ENCODE results near the gene PRR35.

Gene PRR35

GRCh38 chr16:528111-529011 is 31.8 kb upstream of the PRR35 start:
- Histone ChIP-seq H3K27me3 (ENCODE audit: control insufficient read depth, insufficient read depth, low read length) (no peaks in the 10 kb centered on the region), H3K4me2 (ENCODE audit: low read length) (peak overlapping the region; percentile 95), H3K36me3 (ENCODE audit: control insufficient read depth, insufficient read depth, low read length) (no peaks in the 10 kb centered on the region), H3K79me2 (peaks cover 44% of the 10 kb centered on the region), H3K27ac (peak overlapping the region; percentile 7), H2AFZ (peak overlapping the region; percentile 1), H3K9me3 (ENCODE audit: control insufficient read depth, low read length) (no peaks in the 10 kb centered on the region), H3K9ac (no peak overlapping the region), H3K4me1 (peaks cover 9% of the 10 kb centered on the region), H3K4me3 (ENCODE audit: low read depth, low read length) (peak overlapping the region; percentile 85)
- TF ChIP-seq CTCF (IDR thresholded peaks at IDR 0.05) = no peak

GRCh38 chr16:529012-529575 is 31.1 kb upstream of the PRR35 start:
- no peak overlapping the region for H3K9ac ChIP-seq
- TF ChIP-seq CTCF (IDR thresholded peaks at IDR 0.05) = no peak
- peak overlapping the region; percentile 85 for H3K4me3 ChIP-seq (ENCODE audit: low read depth, low read length)

GRCh38 chr16:530111-530817 is 29.9 kb upstream of the PRR35 start:
- Histone ChIP-seq H3K9ac (no peak overlapping the region), H3K4me3 (ENCODE audit: low read depth, low read length) (no peak overlapping the region), H3K27ac (no peak overlapping the region)

More at GRCh38 chr16:529012-529575, 31.1 kb upstream of the PRR35 start:
- Histone ChIP-seq H3K27me3 (ENCODE audit: control insufficient read depth, insufficient read depth, low read length) (no peaks in the 10 kb centered on the region), H3K27ac (no peak overlapping the region), H3K4me2 (ENCODE audit: low read length) (peak overlapping the region; percentile 95), H3K79me2 (peaks cover 51% of the 10 kb centered on the region), H3K9me3 (ENCODE audit: control insufficient read depth, low read length) (no peaks in the 10 kb centered on the region), H3K36me3 (ENCODE audit: control insufficient read depth, insufficient read depth, low read length) (no peaks in the 10 kb centered on the region), H2AFZ (no peak overlapping the region), H3K4me1 (peaks cover 9% of the 10 kb centered on the region)

GRCh38 chr16:531494-532125 is 28.6 kb upstream of the PRR35 start:
- no peak overlapping the region for H3K27ac ChIP-seq
- H3K36me3 ChIP-seq (ENCODE audit: control insufficient read depth, insufficient read depth, low read length) = no peaks in the 10 kb centered on the region
- no peaks in the 10 kb centered on the region for H3K4me1 ChIP-seq
- H3K4me3 ChIP-seq (ENCODE audit: low read depth, low read length) = no peak overlapping the region
- no peak overlapping the region for H2AFZ ChIP-seq
- H3K9me3 ChIP-seq (ENCODE audit: control insufficient read depth, low read length) = no peaks in the 10 kb centered on the region
- H3K27me3 ChIP-seq (ENCODE audit: control insufficient read depth, insufficient read depth, low read length) = no peaks in the 10 kb centered on the region
- peaks cover 63% of the 10 kb centered on the region for H3K79me2 ChIP-seq
- H3K4me2 ChIP-seq (ENCODE audit: low read length) = no peak overlapping the region
- TF ChIP-seq CTCF (IDR thresholded peaks at IDR 0.05) = no peak
- H3K9ac ChIP-seq = no peak overlapping the region

More at GRCh38 chr16:530111-530817, 29.9 kb upstream of the PRR35 start:
- Histone ChIP-seq H3K27me3 (ENCODE audit: control insufficient read depth, insufficient read depth, low read length) (no peaks in the 10 kb centered on the region), H3K79me2 (peaks cover 58% of the 10 kb centered on the region), H3K4me2 (ENCODE audit: low read length) (no peak overlapping the region), H3K9me3 (ENCODE audit: control insufficient read depth, low read length) (no peaks in the 10 kb centered on the region), H3K4me1 (peaks cover 9% of the 10 kb centered on the region), H2AFZ (no peak overlapping the region), H3K36me3 (ENCODE audit: control insufficient read depth, insufficient read depth, low read length) (no peaks in the 10 kb centered on the region)
- TF ChIP-seq CTCF (IDR thresholded peaks at IDR 0.05) = no peak
